ENCODE data around the gene OST4. TPM values are rescaled to one million over a fixed set of nuclear protein-coding genes. Genes with fewer than 3 reads are reported as not detected.
"Not testable (repeated sequence)": the region's sequence is repeated elsewhere in the genome, so short reads cannot be mapped to it uniquely, and the experiment has no call there.

Gene OST4
- 209 TPM for total RNA-seq

DNA sequence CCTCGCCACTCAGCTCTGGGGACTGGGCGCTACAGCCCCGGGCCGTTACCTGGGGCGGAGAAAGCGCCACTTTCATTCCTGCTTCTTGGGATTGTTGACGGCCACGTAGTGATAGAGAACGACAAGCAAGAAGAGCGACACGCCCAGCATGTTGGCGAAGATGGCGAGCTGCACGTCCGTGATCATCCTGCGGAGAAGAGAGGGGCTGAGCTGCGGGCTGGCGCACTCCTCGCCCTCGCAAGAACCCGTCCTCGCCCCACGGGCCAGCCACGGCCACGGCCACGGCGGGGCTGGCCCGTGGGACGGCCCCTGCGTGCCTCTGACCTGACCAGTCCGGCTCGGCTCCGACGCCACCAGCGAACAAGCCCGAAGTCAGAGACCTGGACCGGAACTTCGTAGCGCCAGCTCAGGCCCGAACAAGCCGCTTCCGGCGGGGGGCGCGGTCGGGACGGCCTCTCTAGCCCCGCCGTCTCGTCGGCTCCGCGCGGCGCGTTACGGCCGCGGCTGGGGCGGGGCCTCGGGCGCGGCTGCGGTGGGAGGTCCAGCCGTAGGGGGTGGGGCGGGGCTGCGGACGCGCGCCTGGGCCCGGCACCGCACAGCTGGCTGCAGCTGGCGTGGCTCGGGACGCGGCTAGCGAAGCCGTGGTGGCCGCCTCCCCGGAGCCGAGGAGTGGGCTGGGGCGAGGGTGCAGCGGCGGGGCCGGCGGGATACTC, at the start of gene OST4:
Gene OST4, minus strand, starts transcription at position 378 of the 713 bp plus-strand sequence.
- peak; percentile 98 for DNase-seq

DNA sequence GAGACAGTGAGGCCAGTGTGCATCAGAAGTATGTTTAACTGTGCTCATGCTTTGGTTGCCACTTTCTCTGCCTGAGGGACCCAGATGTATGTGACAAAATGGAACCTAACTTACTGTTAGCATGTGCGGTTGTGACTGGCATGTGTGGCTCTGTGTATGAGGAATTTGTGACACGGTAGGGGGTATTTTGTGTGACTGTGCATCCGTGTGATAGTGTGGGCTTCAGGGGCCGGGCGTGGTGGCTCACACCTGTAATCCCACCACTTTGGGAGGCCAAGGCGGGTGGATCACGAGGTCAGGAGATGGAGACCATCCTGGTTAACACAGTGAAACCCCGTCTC, 47.8 kb upstream of the OST4 start:
- DNase-seq: not testable (repeated sequence)

DNA sequence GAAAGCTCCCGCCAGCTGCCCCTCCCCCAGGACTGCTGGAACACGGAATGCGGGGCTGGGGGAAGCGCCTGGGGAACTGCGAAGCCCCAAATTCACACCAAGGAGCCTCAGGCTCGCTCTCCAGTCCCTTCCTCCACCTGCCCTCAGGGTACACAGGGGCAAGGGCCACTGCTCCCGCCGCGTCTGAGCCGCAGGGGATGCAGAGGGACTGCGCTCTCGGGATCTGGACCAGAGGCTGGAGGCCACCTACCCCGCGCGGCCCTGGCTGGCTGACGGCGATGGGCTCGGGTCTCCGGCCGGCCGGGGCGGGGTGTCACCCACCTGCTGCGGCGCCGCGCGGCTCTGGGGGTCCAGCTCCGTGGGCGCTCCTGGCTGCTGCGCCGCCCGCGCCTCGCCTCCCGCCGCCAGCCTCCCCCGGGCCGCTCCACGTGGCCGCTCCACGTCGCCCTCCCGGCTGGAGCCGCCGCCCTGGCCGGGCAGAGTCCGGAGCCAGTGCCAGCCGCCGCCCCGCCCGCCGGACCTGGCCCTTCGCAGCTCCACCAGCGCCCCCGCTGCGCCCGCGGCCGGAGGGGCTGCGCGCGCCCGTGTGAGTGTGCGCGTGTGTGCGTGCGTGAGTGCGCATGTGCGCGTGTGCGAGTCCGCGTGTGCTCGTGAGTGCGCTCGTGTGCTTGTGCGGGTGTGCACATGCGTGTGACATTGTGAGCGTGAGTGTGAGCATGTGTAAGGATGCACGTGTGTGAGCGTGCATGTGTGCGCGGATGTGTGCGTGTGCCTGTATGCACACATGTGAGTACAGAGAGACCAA, 47.3 kb upstream of the OST4 start, which contains the start of gene CGREF1:
Gene CGREF1, minus strand, starts transcription at position 604 of the 805 bp plus-strand sequence. CDS start 14,762 bp downstream, outside the sequence.
- no peak for DNase-seq

DNA sequence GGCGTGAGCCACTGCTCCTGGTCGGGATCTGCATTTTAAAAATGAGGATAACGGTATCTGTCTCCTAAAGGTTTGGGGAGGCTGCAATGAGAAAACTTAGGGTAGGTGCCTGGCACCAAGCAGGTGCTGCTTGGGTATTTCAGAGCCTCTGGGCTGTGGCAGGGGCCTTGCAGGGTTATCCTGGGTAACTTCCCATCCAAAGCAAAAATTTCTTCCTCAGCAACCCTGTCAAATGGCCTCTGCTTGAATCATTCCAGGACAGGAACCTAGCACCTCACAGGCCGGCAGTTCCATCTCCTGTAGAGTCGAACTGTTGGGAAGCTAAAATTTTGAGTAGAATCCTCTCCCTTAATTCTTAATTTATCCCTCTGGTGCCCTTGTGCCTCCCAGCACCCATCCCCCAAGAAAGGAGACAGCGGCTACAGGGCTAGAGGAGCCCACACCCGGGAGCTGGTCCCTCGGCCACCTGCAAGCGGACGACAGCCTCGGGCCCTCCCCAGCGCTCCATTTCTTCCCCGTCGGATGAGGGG, 46.6 kb upstream of the OST4 start:
- no peak for DNase-seq

DNA sequence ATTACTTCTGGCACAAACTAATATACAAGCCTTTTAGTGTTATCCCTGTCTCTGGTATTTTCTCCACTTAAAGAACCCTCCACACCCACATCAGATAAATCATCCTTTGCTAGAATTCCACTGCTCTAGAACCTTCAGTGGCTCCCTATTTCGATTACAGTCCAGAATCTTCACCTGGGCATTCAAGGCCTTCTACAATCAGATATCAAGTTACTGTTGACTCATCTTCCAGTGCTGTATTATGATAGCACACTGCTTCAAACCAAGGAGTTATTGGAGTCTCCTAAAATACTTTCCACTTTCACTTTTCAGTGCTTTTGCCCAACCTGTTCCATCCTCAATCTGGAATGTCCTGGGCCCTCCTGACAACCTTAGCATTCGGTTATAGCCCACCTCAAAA, 44.1 kb upstream of the OST4 start:
- DNase-seq: no peak

DNA sequence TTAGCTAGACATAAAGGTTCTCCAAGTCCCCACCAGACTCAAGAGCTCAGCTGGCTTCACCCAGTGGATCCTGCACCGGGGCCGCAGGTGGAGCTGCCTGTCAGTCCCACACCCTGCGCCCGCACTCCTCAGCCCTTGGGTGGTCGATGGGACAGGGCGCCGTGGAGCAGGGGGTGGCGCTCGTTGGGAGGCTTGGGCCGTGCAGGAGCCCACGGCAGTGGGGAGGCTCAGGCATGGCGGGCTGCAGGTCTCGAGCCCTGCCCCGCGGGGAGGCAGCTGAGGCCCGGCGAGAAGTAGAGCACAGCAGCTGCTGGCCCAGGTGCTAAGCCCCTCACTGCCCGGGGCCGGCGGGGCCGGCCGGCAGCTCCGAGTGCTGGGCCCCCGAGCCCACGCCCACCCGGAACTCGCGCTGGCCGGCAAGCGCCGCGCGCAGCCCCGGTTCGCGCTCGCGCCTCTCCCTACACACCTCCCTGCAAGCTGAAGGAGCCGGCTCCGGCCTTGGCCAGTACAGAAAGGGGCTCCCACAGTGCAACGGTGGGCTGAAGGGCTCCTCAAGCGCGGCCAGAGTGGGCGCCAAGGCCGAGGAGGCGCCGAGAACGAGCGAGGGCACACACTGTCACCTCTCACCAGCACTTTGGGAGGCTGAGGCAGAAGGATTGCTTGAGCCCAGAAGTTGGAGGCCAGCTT, 40.1 kb upstream of the OST4 start:
- DNase-seq: not testable (repeated sequence)

DNA sequence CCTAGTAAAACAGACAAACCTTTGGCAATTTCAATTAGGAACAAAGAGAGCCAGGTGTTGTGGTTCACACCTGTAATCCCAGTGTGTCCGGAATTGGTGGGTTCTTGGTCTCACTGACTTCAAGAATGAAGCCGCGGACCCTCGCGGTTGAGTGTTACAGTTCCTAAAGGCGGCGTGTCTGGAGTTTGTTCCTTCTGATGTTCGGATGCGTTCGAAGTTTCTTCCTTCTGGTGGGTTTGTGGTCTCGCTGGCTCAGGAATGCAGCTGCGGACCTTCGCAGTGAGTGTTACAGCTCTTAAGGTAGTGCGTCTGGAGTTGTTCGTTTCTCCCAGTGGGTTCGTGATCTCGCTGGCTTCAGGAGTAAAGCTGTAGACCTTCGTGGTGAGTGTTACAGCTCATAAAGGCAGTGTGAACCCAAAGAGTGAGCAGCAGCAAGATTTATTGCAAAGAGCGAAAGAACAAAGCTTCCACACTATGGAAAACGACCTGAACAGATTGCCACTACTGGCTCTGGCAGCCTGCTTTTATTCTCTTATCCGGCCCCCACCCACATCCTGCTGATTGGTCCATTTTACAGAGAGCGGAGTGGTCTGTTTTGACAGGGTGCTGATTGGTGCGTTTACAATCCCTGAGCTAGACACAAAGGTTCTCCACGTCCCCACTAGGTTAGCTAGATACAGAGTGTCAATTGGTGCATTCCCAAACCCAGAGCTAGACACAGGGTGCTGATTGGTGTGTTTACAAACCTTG, 39.3 kb upstream of the OST4 start:
- not testable (repeated sequence) for DNase-seq

DNA sequence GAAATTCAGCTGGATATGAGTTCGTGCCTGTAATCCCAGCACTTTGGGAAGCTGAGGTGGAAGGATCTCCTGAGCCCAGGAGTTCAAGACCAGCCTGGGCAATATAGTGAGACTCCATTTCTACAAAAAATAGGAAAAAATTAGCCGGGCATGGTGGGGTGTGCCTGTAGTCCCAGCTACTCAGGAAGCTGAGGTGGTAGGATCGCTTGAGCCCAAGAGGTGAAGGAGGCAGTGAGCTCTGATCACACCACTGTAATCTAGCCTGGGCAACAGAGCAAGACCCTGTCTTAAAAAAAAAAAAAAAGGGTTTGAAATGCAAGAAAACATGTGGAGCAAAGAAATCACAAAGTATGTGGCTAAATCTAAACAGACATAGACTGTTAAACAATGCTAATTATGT, 37.6 kb upstream of the OST4 start:
- no peak for DNase-seq

DNA sequence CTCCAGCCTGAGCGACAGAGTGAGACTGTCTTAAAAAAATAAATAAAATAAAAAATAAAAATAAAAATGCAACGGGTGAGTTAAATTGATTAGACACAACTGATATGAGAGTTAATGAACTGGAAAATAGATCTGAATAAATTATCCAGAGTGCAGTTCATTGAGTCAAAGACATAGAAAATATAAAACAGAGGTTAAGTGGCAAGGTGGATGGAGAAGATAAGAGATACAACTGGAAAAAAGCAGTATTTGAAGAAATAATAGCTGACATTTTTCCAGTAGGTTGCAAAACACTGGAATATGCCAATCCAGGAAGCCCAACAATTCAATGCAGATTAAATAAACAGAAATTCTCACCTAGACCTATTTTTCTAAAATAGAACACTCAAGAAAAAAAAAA, 36.8 kb upstream of the OST4 start:
- DNase-seq: no peak

DNA sequence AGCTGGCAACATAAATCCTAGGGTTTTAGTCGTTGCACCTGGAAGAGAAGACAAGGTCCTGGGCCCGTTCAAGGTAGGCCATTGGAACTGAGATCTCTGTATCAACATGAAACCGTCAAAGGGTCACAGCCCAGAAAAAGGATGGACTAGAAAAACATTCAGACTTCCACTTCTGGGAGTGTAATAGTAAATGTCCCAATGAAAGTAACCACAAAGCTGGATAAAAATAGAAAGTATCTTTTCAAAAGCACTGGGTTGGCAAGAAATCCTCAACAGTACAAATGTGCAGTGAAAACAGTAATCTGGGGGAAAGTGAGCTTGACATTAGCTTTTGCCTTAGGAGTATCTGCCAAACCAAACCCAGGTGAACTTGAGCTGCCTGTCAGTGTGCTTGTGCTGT, 34.5 kb upstream of the OST4 start:
- no peak for DNase-seq

DNA sequence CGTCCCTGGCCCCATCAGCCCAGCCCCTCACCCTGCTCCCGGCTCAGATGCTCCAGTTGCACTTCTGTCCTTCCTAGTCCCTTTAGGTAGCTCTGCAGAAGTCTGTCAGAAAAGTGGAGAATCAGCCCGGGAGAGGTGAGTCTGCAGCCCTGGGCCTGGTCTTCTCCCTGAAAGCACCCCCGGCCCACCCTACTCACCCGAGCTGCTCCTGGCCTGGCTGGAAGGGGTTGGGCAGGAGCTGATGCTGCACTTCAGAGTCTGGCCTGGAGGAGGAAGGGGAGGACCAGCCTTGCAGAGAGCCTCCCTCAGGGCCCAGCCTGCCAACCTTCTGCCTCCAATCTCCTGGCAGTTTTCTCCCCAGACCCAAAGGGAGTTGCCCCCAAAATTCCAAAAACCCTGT, 30.9 kb upstream of the OST4 start:
- no peak for DNase-seq

DNA sequence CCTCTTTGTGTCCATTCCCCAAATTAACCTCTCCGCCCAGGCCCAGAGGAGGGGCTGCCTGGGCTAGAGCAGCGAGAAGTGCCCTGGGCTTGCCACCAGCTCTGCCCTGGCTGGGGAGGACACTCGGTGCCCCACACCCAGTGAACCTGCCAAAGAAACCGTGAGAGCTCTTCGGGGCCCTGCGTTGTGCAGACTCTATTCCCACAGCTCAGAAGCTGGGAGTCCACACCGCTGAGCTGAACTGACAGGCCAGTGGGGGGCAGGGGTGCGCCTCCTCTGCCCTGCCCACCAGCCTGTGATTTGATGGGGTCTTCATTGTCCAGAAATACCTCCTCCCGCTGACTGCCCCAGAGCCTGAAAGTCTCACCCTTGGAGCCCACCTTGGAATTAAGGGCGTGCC, 28.6 kb upstream of the OST4 start:
- DNase-seq: no peak

DNA sequence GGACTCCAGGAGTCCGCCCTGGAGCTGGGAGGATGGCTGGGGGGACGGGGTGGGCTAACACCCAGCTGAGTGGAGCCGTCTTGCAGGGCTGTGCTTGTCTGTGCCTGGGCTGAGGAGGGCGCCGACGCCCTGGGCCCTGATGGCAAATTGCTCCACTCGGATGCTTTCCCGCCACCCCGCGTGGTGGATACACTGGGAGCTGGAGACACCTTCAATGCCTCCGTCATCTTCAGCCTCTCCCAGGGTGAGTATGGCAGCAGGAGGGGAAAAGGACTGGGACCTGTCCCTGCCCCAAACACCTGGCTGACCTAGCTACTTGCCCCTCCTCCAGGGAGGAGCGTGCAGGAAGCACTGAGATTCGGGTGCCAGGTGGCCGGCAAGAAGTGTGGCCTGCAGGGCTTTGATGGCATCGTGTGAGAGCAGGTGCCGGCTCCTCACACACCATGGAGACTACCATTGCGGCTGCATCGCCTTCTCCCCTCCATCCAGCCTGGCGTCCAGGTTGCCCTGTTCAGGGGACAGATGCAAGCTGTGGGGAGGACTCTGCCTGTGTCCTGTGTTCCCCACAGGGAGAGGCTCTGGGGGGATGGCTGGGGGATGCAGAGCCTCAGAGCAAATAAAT, 28.0 kb upstream of the OST4 start:
- DNase-seq: no peak

DNA sequence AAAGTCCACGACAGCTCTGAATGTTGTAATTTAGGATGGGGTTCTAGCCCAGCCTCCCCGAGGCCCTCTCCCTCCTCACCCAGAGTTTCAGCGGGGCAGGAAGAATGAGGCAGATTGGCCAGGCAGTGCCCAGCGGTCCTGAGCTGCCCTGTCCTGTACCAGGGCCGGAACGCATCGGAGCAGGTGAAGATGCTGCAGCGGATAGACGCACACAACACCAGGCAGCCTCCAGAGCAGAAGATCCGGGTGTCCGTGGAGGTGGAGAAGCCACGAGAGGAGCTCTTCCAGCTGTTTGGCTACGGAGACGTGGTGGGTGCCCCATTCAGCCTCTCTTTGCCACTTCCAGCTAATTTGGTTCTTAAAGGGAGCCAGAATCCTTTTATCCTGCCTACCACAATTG, 25.9 kb upstream of the OST4 start:
- DNase-seq: no peak

DNA sequence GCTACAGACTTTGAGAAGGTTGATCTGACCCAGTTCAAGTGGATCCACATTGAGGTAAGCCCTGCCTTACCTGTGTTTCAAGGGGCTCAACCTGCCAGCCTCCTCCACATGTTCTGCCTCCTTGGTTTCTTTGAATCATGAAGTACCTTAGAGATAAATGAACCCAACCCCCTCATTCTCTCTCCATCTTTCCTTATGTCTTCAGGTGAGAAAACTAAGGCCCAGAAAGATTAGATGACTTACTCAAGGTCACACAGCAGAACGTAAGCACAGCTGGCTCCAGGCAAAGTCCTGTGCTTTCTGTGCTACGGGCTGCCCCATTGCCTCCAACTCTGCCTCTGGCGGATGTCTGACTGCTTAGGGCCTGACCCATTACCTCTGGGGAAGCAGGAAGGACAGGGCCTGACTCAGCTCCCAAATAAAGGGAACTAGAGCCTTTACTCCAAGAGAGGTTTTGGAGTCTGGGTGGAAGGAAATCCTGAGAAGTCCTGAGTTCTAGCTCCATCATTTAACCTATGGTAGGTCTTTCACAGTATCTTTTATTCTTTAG, 25.4 kb upstream of the OST4 start:
- no peak for DNase-seq

DNA sequence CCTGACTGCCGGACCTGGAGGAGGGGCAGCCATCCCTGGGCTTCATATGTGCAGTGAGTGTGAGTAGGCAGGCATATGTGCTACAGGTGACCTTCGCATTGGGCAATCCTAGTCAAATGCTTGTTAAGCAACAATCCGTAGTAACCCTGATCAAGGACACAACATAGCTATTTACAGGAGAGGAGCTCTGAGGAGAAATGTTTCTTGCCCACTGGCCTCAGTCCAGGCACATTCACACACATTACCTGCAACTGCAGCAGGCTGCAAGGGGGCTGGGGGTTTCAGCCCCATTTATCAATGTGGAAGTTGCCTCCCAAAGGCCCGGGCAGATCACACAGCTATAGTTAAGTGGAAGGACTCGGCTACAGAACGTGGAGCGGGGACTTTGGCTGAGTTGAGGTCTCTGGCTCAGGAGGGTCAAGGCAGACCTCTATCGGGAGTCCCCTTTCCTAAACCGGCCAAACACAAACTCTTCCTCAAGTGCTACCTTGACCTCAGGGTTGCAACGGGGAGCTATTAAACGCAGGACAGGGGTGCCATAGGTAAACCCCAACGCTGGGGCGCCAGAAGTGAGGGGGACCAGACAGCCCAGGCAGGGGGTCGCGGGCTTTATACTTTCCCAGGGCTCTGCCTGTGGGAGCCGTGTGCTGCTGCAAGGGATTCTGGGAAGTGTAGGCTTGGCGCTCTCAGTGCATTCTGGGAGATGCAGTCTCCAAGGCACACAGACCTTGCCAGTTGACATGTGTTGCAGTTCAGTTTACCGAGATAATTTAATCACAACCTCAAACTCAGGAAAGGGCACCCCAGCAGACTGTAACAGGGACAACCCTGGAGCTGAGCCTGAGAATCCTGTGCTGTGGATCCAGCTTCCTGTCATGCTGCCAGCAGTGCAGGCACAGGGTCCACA, 24.5 kb upstream of the OST4 start:
- peak; percentile 84 for DNase-seq

DNA sequence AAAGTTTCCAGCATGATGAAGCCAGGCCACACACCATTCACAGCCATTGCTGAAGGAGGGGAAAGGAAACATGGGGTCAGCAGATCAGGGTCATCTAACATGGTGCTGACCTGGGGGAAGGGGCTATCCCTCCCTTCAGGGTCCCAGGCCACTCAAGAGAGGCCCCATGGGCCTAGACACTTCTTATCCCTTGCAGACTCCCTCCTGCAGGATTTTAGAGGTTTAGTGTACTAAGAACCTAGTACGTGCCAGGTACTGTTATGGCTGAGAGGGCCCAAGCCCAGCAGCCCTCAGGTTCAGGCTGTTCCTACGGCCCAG, 23.9 kb upstream of the OST4 start:
- DNase-seq: no peak

DNA sequence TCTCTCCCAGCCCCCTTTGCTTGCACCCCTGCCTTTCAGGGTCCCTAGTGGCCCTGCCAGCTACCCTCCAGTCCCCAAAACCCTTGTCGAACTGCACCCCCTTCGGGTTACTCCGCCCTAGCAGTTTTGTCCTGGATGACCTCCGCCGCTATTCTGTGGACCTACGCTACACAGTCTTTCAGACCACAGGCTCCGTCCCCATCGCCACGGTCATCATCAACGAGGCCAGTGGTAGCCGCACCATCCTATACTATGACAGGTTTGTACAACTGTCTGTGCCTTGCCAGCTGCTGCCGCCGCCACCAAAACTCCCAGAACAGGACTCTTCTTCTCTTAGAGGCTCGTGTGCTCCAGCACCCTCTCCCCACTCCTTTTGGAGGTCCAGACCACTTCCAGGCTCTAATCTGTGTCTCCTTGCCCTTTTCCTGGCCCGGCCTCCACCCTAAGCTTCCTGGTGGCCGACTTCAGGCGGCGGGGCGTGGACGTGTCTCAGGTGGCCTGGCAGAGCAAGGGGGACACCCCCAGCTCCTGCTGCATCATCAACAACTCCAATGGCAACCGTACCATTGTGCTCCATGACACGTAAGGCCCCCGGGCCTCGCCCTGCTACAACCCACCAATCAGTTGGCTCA, 23.0 kb upstream of the OST4 start:
- DNase-seq: no peak

DNA sequence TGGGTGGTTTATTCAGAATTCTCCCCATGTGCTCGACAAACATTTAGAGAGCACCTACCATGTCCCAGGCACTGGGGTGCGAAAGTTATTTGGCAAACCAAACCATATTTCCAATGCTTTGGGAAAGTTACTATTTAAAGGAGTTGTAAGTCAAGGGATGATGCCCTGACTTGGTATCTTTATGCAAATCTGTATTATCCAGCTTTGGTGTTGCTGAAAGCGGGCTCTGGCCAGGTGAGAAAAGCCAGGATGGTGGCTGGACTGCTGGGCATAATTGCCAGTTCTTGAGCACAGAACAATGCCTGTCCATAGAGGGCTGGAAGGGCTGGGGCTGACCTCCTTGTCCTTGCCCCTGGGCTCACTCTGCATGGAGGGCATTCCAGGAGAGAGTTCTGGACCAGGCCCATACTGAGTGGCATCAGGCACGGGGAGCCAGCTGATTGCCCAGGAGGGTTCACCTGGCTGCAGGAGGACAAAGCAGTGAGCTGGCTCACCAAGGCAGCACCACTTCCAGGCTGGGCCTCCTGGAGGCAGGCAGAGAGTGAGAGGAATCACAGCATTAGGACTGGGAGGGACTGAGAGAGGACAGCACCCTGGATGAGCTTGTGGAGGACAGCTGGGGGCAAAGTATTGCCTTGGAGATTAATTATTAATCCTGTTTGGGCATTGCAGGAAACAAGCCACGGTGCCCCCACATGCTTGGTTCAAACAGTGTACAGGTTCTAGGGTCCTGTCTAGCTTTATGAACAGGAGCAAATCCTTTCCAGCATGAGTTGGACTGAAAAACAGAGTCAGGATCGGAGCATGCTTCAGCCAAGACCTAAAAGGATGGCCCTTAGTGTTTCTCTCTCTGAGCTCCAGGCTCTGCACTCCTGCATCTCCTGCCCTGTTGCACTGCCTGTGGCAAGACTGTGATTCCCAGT, 22.2 kb upstream of the OST4 start:
- DNase-seq: no peak
